Mesangial cell (primary cell): ENCODE data around the gene OTOP3. TPM values are rescaled to one million over a fixed set of nuclear protein-coding genes. Genes with fewer than 3 reads are reported as not detected.

ENCODE experiments used
- total RNA-seq: library from RNA; depleted of rRNA; stranded (reverse); fragments of >200 nt; gene quantifications from 2 replicates; pipeline ENCODE4 v1.2.3, GENCODE V29; 2015

OTOP3 gene
- total RNA-seq, result not detected in 2 replicates

GRCh38 chr17:74935585-74936469, at the start of gene OTOP3:
Gene OTOP3, plus strand, starts transcription at chr17:74935898. Its CDS starts 24 bp downstream, at chr17:74935922.

GRCh38 chr17:74892974-74893911, 42.5 kb upstream of the OTOP3 start, which contains the start of gene FADS6:
Gene FADS6, minus strand, starts transcription at chr17:74893633. Its CDS starts 38 bp downstream, at chr17:74893595.

DNA sequence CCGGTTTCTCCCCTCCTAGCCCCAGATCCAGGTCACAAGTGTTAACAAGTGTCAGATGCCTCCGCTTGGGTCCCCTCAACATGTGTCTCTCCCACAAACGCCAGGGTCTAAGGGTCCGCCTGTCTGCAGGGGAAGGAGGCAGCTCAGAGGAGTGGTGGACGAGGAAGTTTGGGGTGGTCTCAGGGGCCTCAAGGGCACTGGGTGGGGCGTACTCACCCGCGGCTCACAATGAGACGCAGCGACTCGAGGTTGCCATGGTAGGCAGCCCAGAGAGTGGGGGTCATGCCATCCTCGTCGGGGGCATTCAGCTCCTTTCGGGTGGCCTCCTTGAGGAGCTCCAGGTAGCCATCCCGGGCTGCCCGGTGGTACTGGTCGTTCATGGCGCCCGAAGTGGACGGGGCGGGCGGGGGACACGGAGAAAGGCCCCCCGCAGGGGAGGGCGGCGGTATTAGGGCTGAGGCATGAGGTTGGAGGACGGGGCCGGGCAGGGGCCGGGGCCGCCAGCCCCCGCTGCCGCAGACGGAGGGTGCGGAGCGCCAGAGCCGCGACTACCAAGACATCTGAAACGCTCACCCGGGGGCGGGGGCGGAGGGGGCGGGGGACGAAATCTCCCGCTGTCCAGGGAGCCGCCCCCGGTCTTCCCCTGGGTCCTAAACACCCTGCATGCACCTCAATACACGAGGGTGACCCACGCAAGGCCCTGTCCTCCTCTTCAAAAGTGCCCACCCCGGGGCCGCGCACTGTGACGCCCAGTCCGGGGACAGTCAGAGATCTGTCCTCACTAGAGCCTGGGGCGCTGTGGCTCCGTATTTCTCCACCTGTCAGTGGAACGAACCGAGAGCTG, 12.8 kb upstream of the OTOP3 start, which contains the start of gene USH1G:
USH1G (minus strand) TSS at position 562 of the 844 bp plus-strand sequence; CDS start at position 380, 182 bp downstream.

GRCh38 chr17:74924250-74924948, 11.3 kb upstream of the OTOP3 start, which contains the start of gene OTOP2:
Gene OTOP2, plus strand, starts transcription at chr17:74924273. Its CDS starts 360 bp downstream, at chr17:74924633.

GRCh38 chr17:74972107-74972972, 36.6 kb downstream of the OTOP3 start, which contains the start of gene HID1:
Gene HID1, minus strand, starts transcription at chr17:74972759. Its CDS starts 103 bp downstream, at chr17:74972656.

DNA sequence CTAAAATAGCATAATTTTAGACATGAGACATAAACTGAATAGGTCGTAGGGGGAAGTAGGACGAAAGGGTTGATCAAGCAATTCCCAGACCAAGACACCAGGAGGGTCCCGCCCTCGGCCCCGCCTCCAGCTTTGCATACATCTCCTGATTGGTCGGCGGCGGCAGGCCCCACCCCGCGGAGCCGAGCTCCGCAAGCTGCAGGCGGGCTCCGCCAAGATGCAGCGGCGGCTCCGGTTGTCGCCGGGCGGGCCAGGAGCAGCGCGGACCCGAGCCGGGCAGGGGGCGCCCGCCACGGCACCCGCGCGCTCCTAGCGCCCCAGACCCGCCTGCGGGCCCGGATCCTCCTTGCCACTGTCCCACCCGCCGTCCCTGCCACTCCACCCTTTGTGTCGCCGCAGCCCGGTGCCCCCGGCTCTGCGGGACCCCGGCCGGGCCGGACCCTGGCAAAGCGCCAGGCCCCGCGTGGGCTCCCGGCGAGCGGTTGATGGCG, 51.8 kb downstream of the OTOP3 start, which contains the start of gene CDR2L:
CDR2L (plus strand) TSS at position 215 of the 491 bp plus-strand sequence. CDS start 412 bp downstream, outside the sequence.

Other genes starting within 250 kb of the OTOP3 start
- not detected in 2 replicates for gene CD300LF, start 223.0 kb upstream of the OTOP3 start, total RNA-seq
- gene RAB37, start 198.6 kb upstream of the OTOP3 start, total RNA-seq, result under 0.01 TPM in 1 of 2 replicates, not detected in the other
- 53.9 and 54.0 TPM in 2 replicates for gene NHERF1, start 187.3 kb upstream of the OTOP3 start, total RNA-seq
- 16.9 and 33.1 TPM in 2 replicates for gene NAT9, start 159.6 kb upstream of the OTOP3 start, total RNA-seq
- gene GRIN2C, start 76.0 kb upstream of the OTOP3 start, total RNA-seq, result 0.13 TPM in 1 of 2 replicates, not detected in the other
- gene FDXR, start 62.9 kb upstream of the OTOP3 start, total RNA-seq, result 18.9 and 28.9 TPM in 2 replicates
- gene FADS6, start 42.3 kb upstream of the OTOP3 start, total RNA-seq, result not detected in 2 replicates
- gene USH1G, start 12.6 kb upstream of the OTOP3 start, total RNA-seq, result not detected in 2 replicates
- gene OTOP2, start 11.6 kb upstream of the OTOP3 start, total RNA-seq, result not detected in 2 replicates
- 2.0 and 12.5 TPM in 2 replicates for gene HID1, start 36.9 kb downstream of the OTOP3 start, total RNA-seq
- 40.6 and 49.3 TPM in 2 replicates for gene CDR2L, start 51.7 kb downstream of the OTOP3 start, total RNA-seq
- 43.9 and 84.7 TPM in 2 replicates for gene MRPL58, start 76.8 kb downstream of the OTOP3 start, total RNA-seq
- gene ATP5PD, start 111.1 kb downstream of the OTOP3 start, total RNA-seq, result 152 and 176 TPM in 2 replicates
- 14.3 and 24.0 TPM in 2 replicates for gene KCTD2, start 111.3 kb downstream of the OTOP3 start, total RNA-seq
- 11.6 and 55.9 TPM in 2 replicates for gene SLC16A5, start 152.1 kb downstream of the OTOP3 start, total RNA-seq
- gene ARMC7, start 174.1 kb downstream of the OTOP3 start, total RNA-seq, result 7.2 and 12.4 TPM in 2 replicates
- gene NT5C, start 195.8 kb downstream of the OTOP3 start, total RNA-seq, result 177 and 214 TPM in 2 replicates
- 257 and 620 TPM in 2 replicates for gene JPT1, start 218.6 kb downstream of the OTOP3 start, total RNA-seq
- gene SUMO2, start 247.1 kb downstream of the OTOP3 start, total RNA-seq, result 91.0 and 101 TPM in 2 replicates